K562 (cell line): Measurements from ENCODE around the gene GPX7. TPM values are rescaled to one million over a fixed set of nuclear protein-coding genes. Genes with fewer than 3 reads are reported as not detected.

Source experiments
- CHD1 ChIP-seq: fragments of 200-600 bp; sonication (generic); IDR thresholded peaks from one replicate; pipeline ENCODE4 v1.6.1; 2012; ENCODE audit warnings: mild to moderate bottlenecking, moderate library complexity, low read length, inconsistent platforms
- EGR1 ChIP-seq: fragments of 450-650 bp; conservative IDR thresholded peaks from 2 replicates; pipeline ENCODE4 v1.6.1; 2017; ENCODE audit warnings: mild to moderate bottlenecking
- GTF2E2 ChIP-seq: fragments of 200-800 bp; sonication (Bioruptor generic); IDR thresholded peaks from 2 replicates; pipeline ENCODE4 v1.6.1; 2016; ENCODE audit warnings: missing genetic modification characterization, missing compliant biosample characterization
- L3MBTL2 ChIP-seq: fragments of 450-650 bp; IDR thresholded peaks from 2 replicates; pipeline ENCODE4 v1.6.1; 2016; ENCODE audit warnings: mild to moderate bottlenecking, moderate library complexity
- MEIS2 ChIP-seq: fragments of 450-650 bp; IDR thresholded peaks from 2 replicates; pipeline ENCODE4 v1.6.1; 2014; ENCODE audit warnings: mild to moderate bottlenecking; ENCODE audit not compliant: partially characterized antibody
- SAP30 ChIP-seq: fragments of 200-600 bp; sonication (generic); IDR thresholded peaks from 2 replicates; pipeline ENCODE4 v1.6.1; 2012; ENCODE audit warnings: borderline replicate concordance, low read depth, mild to moderate bottlenecking, moderate library complexity, low read length, control low read depth, inconsistent platforms; ENCODE audit not compliant: insufficient read depth, poor library complexity, severe bottlenecking
- SREBF2 ChIP-seq: sonication (generic); formaldehyde crosslinking; IDR thresholded peaks from 2 replicates; pipeline ENCODE4 v1.4.0; 2020; ENCODE audit warnings: mild to moderate bottlenecking, missing genetic modification reagents
- ZKSCAN3 ChIP-seq: fragments of 250-450 bp; sonication (Bioruptor Pico); IDR thresholded peaks from 2 replicates; pipeline ENCODE4 v1.4.0; 2020
- ZNF146 ChIP-seq: IDR thresholded peaks from one replicate; pipeline ENCODE4 v1.6.1; 2018; ENCODE audit warnings: missing compliant biosample characterization; ENCODE audit not compliant: unreplicated experiment
- ZNF830 ChIP-seq: fragments of 250-450 bp; sonication (Bioruptor Pico); IDR thresholded peaks from 2 replicates; pipeline ENCODE4 v1.5.0; 2021; ENCODE audit warnings: mild to moderate bottlenecking
- polyA plus RNA-seq, 8 experiments: library from polyadenylated mRNA; depleted of rRNA in 4 of 8; stranded (reverse) in 5 of 8; unstranded in 3 of 8; fragments of >200 nt; fragmentation: Nextera tagmentation in 2 of 8; fragmentation: Illumina TruSeq in 1 of 8; extraction: Ambion mirVana in 2 of 8; extraction: Trizol in 1 of 8; gene quantifications; 2 replicates each; pipeline versions ENCODE4 v1.2.1 to v1.2.3, GENCODE V29; 2011 to 2014; ENCODE audit warnings: inconsistent platforms in 1 of 8, missing spikeins in 1 of 8
- total RNA-seq, 7 experiments: library from RNA; depleted of rRNA in 6 of 7; stranded (reverse); fragments of >200 nt in 6 of 7; fragmentation: Illumina TruSeq in 2 of 7; extraction: Trizol in 2 of 7; gene quantifications; 2 replicates each; pipeline versions ENCODE4 v1.2.1 to v1.2.3, GENCODE V29; 2011 to 2021; ENCODE audit warnings: low replicate concordance in 1 of 7
- TF ChIP-seq, protein P1 (sequence below): IDR thresholded peaks from 2 replicates; pipeline ENCODE4 v1.6.1; 2014; ENCODE audit warnings: antibody characterized with exemption
- TF ChIP-seq, protein P2 (sequence below): fragments of 250-450 bp; sonication (Bioruptor Pico); IDR thresholded peaks from 2 replicates; pipeline ENCODE4 v1.5.1; 2021; ENCODE audit warnings: mild to moderate bottlenecking
- TF ChIP-seq, protein P3 (sequence below): fragments of 250-450 bp; sonication (Bioruptor Pico); IDR thresholded peaks from 2 replicates; pipeline ENCODE4 v1.4.0; 2020; ENCODE audit warnings: mild to moderate bottlenecking

GPX7 gene
- total and polyA plus RNA-seq, 9 of the 15 experiments (the other 6 are each of a cell fraction or from before 2014, with no cell fraction given) = 0.08 TPM; not detected in 8

DNA sequence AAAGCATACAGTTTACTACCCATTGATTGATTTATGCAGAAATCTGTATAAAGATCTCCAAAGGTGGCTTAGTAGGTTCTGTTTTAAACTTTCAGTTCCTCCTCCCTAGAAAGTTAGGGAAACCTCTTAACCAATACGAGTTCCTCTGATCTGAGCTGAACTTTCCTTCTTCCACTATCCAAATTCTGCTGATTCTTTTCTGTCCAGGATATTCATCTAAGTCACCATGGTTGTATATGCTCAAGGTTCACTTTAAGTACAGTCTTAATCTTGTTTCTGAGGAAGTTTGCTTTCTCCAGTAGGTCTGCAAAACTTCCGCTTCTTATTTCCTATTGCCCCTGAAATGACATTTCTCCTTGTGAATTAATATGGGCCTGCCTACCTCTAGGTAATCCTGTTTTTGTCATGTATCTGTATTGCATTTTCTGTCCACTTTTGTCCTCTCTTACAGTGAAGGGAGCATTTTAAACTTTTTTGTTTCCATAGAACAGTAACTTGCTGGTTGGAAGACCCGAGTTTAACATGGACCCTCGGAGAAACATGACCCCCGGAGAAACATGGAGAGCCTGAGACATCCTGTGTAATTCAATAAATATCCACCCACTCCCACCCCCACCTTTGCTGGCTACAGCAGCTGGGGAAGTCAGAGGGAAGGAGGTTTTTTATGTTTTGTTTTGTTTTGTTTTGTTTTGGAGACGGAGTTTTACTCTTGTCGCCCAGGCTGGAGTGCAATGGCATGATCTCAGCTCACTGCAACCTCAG lies 32.5 kb upstream of the GPX7 start (continued):
- TF ChIP-seq, protein P1, sequence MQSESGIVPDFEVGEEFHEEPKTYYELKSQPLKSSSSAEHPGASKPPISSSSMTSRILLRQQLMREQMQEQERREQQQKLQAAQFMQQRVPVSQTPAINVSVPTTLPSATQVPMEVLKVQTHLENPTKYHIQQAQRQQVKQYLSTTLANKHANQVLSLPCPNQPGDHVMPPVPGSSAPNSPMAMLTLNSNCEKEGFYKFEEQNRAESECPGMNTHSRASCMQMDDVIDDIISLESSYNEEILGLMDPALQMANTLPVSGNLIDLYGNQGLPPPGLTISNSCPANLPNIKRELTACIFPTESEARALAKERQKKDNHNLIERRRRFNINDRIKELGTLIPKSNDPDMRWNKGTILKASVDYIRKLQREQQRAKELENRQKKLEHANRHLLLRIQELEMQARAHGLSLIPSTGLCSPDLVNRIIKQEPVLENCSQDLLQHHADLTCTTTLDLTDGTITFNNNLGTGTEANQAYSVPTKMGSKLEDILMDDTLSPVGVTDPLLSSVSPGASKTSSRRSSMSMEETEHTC = no peak
- TF ChIP-seq ZNF830 (CRISPR knock-in tag) (no peak), CHD1 (no peak), GTF2E2 (0 out of 2 replicates have a peak, but pooled peaks have one; percentile 28), SREBF2 (CRISPR knock-in tag) (no peak), ZNF146 (no peak), SAP30 (no peak), ZKSCAN3 (no peak), EGR1 (peak; percentile 64), MEIS2 (peak; percentile 28), L3MBTL2 (no peak)
- TF ChIP-seq, protein P2, sequence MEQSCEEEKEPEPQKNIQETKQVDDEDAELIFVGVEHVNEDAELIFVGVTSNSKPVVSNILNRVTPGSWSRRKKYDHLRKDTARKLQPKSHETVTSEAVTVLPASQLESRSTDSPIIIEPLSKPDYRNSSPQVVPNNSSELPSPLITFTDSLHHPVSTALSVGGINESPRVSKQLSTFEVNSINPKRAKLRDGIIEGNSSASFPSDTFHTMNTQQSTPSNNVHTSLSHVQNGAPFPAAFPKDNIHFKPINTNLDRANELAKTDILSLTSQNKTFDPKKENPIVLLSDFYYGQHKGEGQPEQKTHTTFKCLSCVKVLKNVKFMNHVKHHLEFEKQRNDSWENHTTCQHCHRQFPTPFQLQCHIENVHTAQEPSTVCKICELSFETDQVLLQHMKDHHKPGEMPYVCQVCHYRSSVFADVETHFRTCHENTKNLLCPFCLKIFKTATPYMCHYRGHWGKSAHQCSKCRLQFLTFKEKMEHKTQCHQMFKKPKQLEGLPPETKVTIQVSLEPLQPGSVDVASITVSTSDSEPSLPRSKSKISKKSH (CRISPR knock-in tag) = no peak
- TF ChIP-seq, protein P3, sequence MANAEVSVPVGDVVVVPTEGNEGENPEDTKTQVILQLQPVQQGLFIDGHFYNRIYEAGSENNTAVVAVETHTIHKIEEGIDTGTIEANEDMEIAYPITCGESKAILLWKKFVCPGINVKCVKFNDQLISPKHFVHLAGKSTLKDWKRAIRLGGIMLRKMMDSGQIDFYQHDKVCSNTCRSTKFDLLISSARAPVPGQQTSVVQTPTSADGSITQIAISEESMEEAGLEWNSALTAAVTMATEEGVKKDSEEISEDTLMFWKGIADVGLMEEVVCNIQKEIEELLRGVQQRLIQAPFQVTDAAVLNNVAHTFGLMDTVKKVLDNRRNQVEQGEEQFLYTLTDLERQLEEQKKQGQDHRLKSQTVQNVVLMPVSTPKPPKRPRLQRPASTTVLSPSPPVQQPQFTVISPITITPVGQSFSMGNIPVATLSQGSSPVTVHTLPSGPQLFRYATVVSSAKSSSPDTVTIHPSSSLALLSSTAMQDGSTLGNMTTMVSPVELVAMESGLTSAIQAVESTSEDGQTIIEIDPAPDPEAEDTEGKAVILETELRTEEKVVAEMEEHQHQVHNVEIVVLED (CRISPR knock-in tag) = no peak
